SK-N-SH treated with all-trans-retinoic acid at 6 μM for 48 hours (cell line): ENCODE results near the gene TAS2R1.
A peak's percentile ranks its signal among the peaks of the same experiment; 100 is the strongest.

Experiments used
- ATAC-seq: fragments of 200-7000 bp; cut with Tn5 transposase; 3 replicates; pipeline ENCODE4 v1.9.1; 2020; ENCODE audit warnings: mild to moderate bottlenecking, moderate library complexity
- ARNTL ChIP-seq: fragments of 450-650 bp; formaldehyde crosslinking; IDR thresholded peaks from 2 replicates; pipeline ENCODE4 v1.5.0; 2020; ENCODE audit warnings: low read depth, mild to moderate bottlenecking, moderate library complexity, borderline replicate concordance
- BACH2 ChIP-seq: fragments of 250-450 bp; sonication (Bioruptor Pico); IDR thresholded peaks from 2 replicates; pipeline ENCODE4 v1.9.0; 2021; ENCODE audit warnings: mild to moderate bottlenecking, borderline replicate concordance
- CSDC2 ChIP-seq: fragments of 250-450 bp; sonication (Bioruptor Pico); IDR thresholded peaks from 2 replicates; pipeline ENCODE4 v1.5.0; 2020; ENCODE audit warnings: mild to moderate bottlenecking, moderate library complexity
- ESRRG ChIP-seq: fragments of 250-450 bp; sonication (Bioruptor Pico); IDR thresholded peaks from 2 replicates; pipeline ENCODE4 v1.6.1; 2021; ENCODE audit warnings: mild to moderate bottlenecking
- GLIS3 ChIP-seq: fragments of 250-450 bp; sonication (Bioruptor Pico); IDR thresholded peaks from 2 replicates; pipeline ENCODE4 v1.5.0; 2020; ENCODE audit warnings: mild to moderate bottlenecking, moderate library complexity
- ISL1 ChIP-seq: fragments of 250-450 bp; sonication (Bioruptor Pico); IDR thresholded peaks from 2 replicates; pipeline ENCODE4 v2.1.2; 2022; ENCODE audit warnings: mild to moderate bottlenecking, moderate library complexity
- OSR1 ChIP-seq: fragments of 250-450 bp; sonication (Bioruptor Pico); IDR thresholded peaks from 2 replicates; pipeline ENCODE4 v1.8.0; 2022; ENCODE audit warnings: moderate library complexity, mild to moderate bottlenecking, inconsistent platforms
- PPARA ChIP-seq: fragments of 250-450 bp; sonication (Bioruptor Pico); IDR thresholded peaks from 2 replicates; pipeline ENCODE4 v1.5.0; 2020; ENCODE audit warnings: mild to moderate bottlenecking, borderline replicate concordance
- RARB ChIP-seq: fragments of 250-450 bp; sonication (Bioruptor Pico); IDR thresholded peaks from 2 replicates; pipeline ENCODE4 v1.8.0; 2021; ENCODE audit warnings: mild to moderate bottlenecking, moderate library complexity
- SNAI2 ChIP-seq: fragments of 250-450 bp; sonication (Bioruptor Pico); IDR thresholded peaks from 2 replicates; pipeline ENCODE4 v1.5.0; 2020; ENCODE audit warnings: mild to moderate bottlenecking, moderate library complexity
- TOX ChIP-seq: fragments of 250-450 bp; sonication (Bioruptor Pico); IDR thresholded peaks from 2 replicates; pipeline ENCODE4 v1.8.0; 2021; ENCODE audit warnings: mild to moderate bottlenecking, moderate library complexity, borderline replicate concordance
- ZFP30 ChIP-seq: fragments of 450-650 bp; formaldehyde crosslinking; IDR thresholded peaks from 2 replicates; pipeline ENCODE4 v1.5.0; 2022; ENCODE audit warnings: mild to moderate bottlenecking, moderate library complexity
- ZNF565 ChIP-seq: fragments of 450-650 bp; formaldehyde crosslinking; conservative IDR thresholded peaks from 2 replicates; pipeline ENCODE4 v1.5.0; 2020; ENCODE audit warnings: low read depth, mild to moderate bottlenecking, moderate library complexity
- ZNF70 ChIP-seq: fragments of 450-650 bp; formaldehyde crosslinking; IDR thresholded peaks from 2 replicates; pipeline ENCODE4 v1.5.0; 2020; ENCODE audit warnings: mild to moderate bottlenecking, moderate library complexity
- ZNF8 ChIP-seq: fragments of 450-650 bp; formaldehyde crosslinking; IDR thresholded peaks from 2 replicates; pipeline ENCODE4 v1.5.0; 2020; ENCODE audit warnings: mild to moderate bottlenecking, moderate library complexity
- TF ChIP-seq, protein P1 (sequence below): fragments of 250-450 bp; sonication (Bioruptor Pico); IDR thresholded peaks from 2 replicates; pipeline ENCODE4 v1.5.1; 2020; ENCODE audit warnings: low read depth, mild to moderate bottlenecking, moderate library complexity
- TF ChIP-seq, protein P2 (sequence below): fragments of 250-450 bp; sonication (Bioruptor Pico); IDR thresholded peaks from 2 replicates; pipeline ENCODE4 v1.8.0; 2021; ENCODE audit warnings: low read depth, mild to moderate bottlenecking, moderate library complexity, borderline replicate concordance
- TF ChIP-seq, protein P3 (sequence below): fragments of 250-450 bp; sonication (Bioruptor Pico); IDR thresholded peaks from 2 replicates; pipeline ENCODE4 v1.5.1; 2021; ENCODE audit warnings: mild to moderate bottlenecking, moderate library complexity
- TF ChIP-seq, protein P4 (sequence below): fragments of 250-450 bp; sonication (Bioruptor Pico); IDR thresholded peaks from 2 replicates; pipeline ENCODE4 v1.5.0; 2020; ENCODE audit warnings: mild to moderate bottlenecking, moderate library complexity

Gene TAS2R1

DNA sequence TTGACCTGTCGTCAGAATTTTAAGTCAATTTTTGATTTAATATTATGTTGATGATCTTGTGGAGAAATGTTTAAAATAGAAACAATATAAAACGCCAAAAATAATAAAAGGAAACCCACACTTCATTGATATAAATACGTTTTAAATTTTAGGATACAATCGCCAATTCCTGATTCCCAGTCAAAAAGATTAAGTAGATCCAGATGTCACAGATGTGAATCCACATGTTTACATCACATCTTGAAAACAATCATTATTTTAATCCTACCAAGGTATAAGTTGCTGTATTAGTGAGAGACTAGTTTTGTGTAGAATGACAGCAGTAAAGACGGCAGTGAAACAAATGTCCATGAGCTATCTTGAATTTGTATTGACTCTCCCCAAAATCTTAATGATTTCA lies 4.9 kb downstream of the TAS2R1 start:
- TF ChIP-seq, protein P1, sequence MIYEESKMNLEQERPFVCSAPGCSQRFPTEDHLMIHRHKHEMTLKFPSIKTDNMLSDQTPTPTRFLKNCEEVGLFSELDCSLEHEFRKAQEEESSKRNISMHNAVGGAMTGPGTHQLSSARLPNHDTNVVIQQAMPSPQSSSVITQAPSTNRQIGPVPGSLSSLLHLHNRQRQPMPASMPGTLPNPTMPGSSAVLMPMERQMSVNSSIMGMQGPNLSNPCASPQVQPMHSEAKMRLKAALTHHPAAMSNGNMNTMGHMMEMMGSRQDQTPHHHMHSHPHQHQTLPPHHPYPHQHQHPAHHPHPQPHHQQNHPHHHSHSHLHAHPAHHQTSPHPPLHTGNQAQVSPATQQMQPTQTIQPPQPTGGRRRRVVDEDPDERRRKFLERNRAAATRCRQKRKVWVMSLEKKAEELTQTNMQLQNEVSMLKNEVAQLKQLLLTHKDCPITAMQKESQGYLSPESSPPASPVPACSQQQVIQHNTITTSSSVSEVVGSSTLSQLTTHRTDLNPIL (CRISPR knock-in tag), result no peak
- TF ChIP-seq ZNF565 (CRISPR knock-in tag) (no peak), ZNF70 (CRISPR knock-in tag) (no peak), ESRRG (CRISPR knock-in tag) (no peak), ARNTL (no peak), ZNF8 (CRISPR knock-in tag) (no peak), PPARA (CRISPR knock-in tag) (no peak), SNAI2 (CRISPR knock-in tag) (no peak), CSDC2 (CRISPR knock-in tag) (no peak), ZFP30 (CRISPR knock-in tag) (no peak)
- TF ChIP-seq, protein P2, sequence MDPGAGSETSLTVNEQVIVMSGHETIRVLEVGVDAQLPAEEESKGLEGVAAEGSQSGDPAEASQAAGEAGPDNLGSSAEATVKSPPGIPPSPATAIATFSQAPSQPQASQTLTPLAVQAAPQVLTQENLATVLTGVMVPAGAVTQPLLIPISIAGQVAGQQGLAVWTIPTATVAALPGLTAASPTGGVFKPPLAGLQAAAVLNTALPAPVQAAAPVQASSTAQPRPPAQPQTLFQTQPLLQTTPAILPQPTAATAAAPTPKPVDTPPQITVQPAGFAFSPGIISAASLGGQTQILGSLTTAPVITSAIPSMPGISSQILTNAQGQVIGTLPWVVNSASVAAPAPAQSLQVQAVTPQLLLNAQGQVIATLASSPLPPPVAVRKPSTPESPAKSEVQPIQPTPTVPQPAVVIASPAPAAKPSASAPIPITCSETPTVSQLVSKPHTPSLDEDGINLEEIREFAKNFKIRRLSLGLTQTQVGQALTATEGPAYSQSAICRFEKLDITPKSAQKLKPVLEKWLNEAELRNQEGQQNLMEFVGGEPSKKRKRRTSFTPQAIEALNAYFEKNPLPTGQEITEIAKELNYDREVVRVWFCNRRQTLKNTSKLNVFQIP (CRISPR knock-in tag), result no peak
- TF ChIP-seq, all 23 proteins: peak for 0

DNA sequence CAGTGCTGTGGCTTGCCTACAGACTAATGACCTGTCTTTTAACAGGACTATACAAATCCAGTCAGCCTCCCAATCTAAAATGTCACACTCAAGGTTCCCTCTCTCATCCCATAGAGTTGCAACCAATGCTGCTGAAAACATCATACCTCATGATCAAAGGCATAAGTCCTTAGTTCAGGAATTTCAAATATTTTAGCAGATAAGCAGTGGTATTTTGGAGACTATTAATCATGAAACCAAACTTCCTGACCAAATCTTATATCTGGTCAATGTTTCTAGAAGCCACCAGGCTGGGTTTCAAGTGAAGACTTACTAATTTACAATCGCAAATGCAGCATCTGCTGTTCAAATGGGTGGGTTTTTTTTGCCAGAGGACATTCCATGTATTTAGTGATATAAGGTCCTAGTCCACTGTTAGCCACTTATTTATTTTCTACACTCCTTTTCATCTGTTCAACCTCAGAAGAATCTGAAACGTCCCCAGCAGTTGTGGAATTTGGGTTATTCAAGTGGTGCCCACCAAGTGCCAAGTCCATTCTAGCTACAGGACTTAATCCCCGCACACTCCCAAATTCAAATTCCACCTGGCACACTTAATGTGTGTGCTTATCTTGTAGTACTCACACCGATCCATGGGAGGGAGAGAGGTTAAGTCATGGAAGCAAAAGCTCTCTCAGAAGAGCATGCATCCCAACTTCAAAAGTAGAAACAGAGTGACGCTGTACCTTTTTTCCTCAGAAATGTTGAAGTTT lies 5.8 kb downstream of the TAS2R1 start:
- ATAC-seq, result no peak
- TF ChIP-seq ISL1 (CRISPR knock-in tag) (peak; percentile 72), RARB (no peak)

More for the DNA sequence above, 4.9 kb downstream of the TAS2R1 start:
- ATAC-seq, result no peak

DNA sequence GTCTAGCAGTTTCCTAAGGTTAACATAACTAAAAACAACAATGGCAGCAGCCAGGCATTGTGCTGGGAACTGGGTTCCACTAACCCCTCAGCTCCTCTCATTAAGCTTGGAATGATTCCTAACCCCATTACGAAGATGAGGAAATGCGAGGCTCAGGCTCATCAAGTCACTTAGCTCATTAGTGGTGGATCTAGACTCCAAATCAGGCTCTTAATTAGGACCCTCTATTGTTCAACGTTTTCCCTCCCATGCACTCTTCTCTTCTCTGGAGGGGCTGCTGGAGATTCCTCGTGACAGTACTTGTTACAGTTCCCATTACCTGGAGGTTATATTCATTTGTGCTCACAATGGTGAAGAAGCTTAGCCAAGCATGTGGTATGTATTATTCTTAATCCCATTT lies 6.5 kb downstream of the TAS2R1 start:
- TF ChIP-seq GLIS3 (CRISPR knock-in tag) (no peak), PPARA (CRISPR knock-in tag) (no peak), ZFP30 (CRISPR knock-in tag) (no peak), CSDC2 (CRISPR knock-in tag) (no peak), ARNTL (no peak), ZNF8 (CRISPR knock-in tag) (no peak), ESRRG (CRISPR knock-in tag) (no peak), ZNF565 (CRISPR knock-in tag) (no peak)
- TF ChIP-seq, protein P3, sequence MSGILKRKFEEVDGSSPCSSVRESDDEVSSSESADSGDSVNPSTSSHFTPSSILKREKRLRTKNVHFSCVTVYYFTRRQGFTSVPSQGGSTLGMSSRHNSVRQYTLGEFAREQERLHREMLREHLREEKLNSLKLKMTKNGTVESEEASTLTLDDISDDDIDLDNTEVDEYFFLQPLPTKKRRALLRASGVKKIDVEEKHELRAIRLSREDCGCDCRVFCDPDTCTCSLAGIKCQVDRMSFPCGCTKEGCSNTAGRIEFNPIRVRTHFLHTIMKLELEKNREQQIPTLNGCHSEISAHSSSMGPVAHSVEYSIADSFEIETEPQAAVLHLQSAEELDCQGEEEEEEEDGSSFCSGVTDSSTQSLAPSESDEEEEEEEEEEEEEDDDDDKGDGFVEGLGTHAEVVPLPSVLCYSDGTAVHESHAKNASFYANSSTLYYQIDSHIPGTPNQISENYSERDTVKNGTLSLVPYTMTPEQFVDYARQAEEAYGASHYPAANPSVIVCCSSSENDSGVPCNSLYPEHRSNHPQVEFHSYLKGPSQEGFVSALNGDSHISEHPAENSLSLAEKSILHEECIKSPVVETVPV (CRISPR knock-in tag), result no peak
- TF ChIP-seq, protein P4, sequence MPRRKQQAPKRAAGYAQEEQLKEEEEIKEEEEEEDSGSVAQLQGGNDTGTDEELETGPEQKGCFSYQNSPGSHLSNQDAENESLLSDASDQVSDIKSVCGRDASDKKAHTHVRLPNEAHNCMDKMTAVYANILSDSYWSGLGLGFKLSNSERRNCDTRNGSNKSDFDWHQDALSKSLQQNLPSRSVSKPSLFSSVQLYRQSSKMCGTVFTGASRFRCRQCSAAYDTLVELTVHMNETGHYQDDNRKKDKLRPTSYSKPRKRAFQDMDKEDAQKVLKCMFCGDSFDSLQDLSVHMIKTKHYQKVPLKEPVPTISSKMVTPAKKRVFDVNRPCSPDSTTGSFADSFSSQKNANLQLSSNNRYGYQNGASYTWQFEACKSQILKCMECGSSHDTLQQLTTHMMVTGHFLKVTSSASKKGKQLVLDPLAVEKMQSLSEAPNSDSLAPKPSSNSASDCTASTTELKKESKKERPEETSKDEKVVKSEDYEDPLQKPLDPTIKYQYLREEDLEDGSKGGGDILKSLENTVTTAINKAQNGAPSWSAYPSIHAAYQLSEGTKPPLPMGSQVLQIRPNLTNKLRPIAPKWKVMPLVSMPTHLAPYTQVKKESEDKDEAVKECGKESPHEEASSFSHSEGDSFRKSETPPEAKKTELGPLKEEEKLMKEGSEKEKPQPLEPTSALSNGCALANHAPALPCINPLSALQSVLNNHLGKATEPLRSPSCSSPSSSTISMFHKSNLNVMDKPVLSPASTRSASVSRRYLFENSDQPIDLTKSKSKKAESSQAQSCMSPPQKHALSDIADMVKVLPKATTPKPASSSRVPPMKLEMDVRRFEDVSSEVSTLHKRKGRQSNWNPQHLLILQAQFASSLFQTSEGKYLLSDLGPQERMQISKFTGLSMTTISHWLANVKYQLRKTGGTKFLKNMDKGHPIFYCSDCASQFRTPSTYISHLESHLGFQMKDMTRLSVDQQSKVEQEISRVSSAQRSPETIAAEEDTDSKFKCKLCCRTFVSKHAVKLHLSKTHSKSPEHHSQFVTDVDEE (CRISPR knock-in tag), result no peak
- ATAC-seq, result no peak

DNA sequence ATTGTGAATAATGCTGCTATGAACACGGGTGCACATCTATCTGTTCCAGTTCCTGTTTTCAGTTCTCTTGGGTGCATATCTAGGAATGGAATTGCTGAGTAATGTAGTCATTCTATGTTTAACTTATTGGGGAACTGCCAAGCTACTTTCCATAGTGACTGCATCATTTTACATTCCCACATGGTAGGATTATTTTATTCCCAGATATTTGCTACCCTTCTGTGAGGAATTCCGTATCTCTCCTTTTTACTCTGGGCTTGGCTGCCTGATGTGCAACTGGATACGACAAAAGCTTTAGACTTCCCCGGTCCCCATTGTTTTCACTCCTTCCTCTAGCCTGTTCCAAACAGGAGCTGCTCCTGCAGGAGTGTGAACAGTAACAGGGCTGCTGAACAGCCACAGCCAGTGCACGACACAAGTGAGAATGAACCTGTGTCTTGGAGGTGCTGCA lies 7.2 kb downstream of the TAS2R1 start:
- ATAC-seq, result peak; percentile 63
- TF ChIP-seq, protein P1 (CRISPR knock-in tag), result peak; percentile 87
- peak; percentile 78 for TF ChIP-seq ISL1 (CRISPR knock-in tag)
- TF ChIP-seq ZNF8 (CRISPR knock-in tag), result no peak
- no peak for TF ChIP-seq ZFP30 (CRISPR knock-in tag)
- no peak for TF ChIP-seq BACH2
- TF ChIP-seq, protein P3 (CRISPR knock-in tag), result no peak
- no peak; the same call in 1 of the 2 replicates for TF ChIP-seq SNAI2 (CRISPR knock-in tag)
- TF ChIP-seq RARB, result no peak
- TF ChIP-seq, protein P4 (CRISPR knock-in tag), result no peak
- TF ChIP-seq GLIS3 (CRISPR knock-in tag), result no peak
- no peak for TF ChIP-seq ZNF565 (CRISPR knock-in tag)
- no peak for TF ChIP-seq TOX
- TF ChIP-seq OSR1 (CRISPR knock-in tag), result no peak
- no peak for TF ChIP-seq ARNTL
